Lung (tissue), 12 donors: ENCODE measurements around the gene GBP1. TPM values are rescaled to one million over a fixed set of nuclear protein-coding genes. Genes with fewer than 3 reads are reported as not detected.
"Not testable (repeated sequence)": the region's sequence is repeated elsewhere in the genome, so short reads cannot be mapped to it uniquely, and the experiment has no call there.

Source experiments
- ATAC-seq: fragments of 200-7000 bp; cut with Tn5 transposase; one replicate; pipeline ENCODE4 v1.9.1; 2020; ENCODE audit warnings: moderate number of reproducible peaks; ENCODE audit not compliant: insufficient read depth, low FRiP score
- DNase-seq, 3 donors: peaks; one replicate each; pipeline ENCODE4 v3.0.0-alpha.2; 2013 to 2017
- H3K27ac ChIP-seq, 2 donors: one replicate each; pipeline ENCODE4 v1.5.1; 2013; ENCODE audit warnings: mild to moderate bottlenecking in 2 of 2, moderate library complexity in 2 of 2, control low read depth in 1 of 2, inconsistent platforms in 1 of 2, low read depth in 1 of 2, low read length in 1 of 2
- H3K27me3 ChIP-seq, 3 donors: one replicate each; pipeline ENCODE4 v1.5.1; 2013; ENCODE audit warnings: low read length in 2 of 3; ENCODE audit not compliant: control insufficient read depth in 3 of 3, insufficient read depth in 3 of 3
- H3K36me3 ChIP-seq, 4 donors: one replicate each; pipeline ENCODE4 v1.5.1; 2013; ENCODE audit warnings: low read length in 4 of 4, mild to moderate bottlenecking in 1 of 4, moderate library complexity in 1 of 4; ENCODE audit not compliant: control insufficient read depth in 4 of 4, insufficient read depth in 4 of 4
- H3K4me1 ChIP-seq, 5 donors: one replicate each; pipeline ENCODE4 v1.5.1; 2013; ENCODE audit warnings: low read length in 5 of 5, mild to moderate bottlenecking in 2 of 5, moderate library complexity in 1 of 5; ENCODE audit not compliant: control insufficient read depth in 5 of 5, insufficient read depth in 5 of 5
- H3K4me3 ChIP-seq: one replicate; pipeline ENCODE4 v1.5.1; 2013; ENCODE audit warnings: mild to moderate bottlenecking, control low read depth, moderate library complexity
- H3K9ac ChIP-seq, 2 donors: one replicate each; pipeline ENCODE4 v1.5.1; 2013; ENCODE audit warnings: low read length in 2 of 2, control low read depth in 1 of 2; ENCODE audit not compliant: insufficient read depth in 1 of 2
- H3K9me3 ChIP-seq, 4 donors: one replicate each; pipeline ENCODE4 v1.5.1; 2013; ENCODE audit warnings: low read length in 3 of 4, mild to moderate bottlenecking in 1 of 4, moderate library complexity in 1 of 4; ENCODE audit not compliant: control insufficient read depth in 4 of 4, insufficient read depth in 3 of 4
- WGBS, 2 donors: extraction: QIAGEN DNeasy Blood & Tissue Kit; methylation state at CpG; one replicate each; pipeline ENCODE4 v1.1.7; 2013; 5-methylcytosine and 5-hydroxymethylcytosine counted together
- polyA plus RNA-seq, 2 donors: library from polyadenylated mRNA; stranded (reverse); fragments of 200-250 nt; gene quantifications; one replicate each; pipeline ENCODE4 v1.2.1, GENCODE V29; 2013
- total RNA-seq, 2 donors: library from RNA; depleted of rRNA in 1 of 2; stranded (reverse); fragments of >200 nt in 1 of 2; gene quantifications; one replicate each; pipeline ENCODE4 v1.2.1, GENCODE V29; 2014 to 2021
- TF ChIP-seq, protein P1 (sequence below): IDR thresholded peaks from 2 replicates; pipeline ENCODE4 v1.5.1; 2012; ENCODE audit warnings: mild to moderate bottlenecking; ENCODE audit errors: control extremely low read depth, extremely low read depth
- donor health status: control.
- donor health status: control.
- donor health status: Bipolar disorder and iron deficiency.
- donor health status: healthy.
- donor health status: DM: yes; HTN: yes; CAD: no.

The GBP1 gene
- total and polyA plus RNA-seq, 4 donors = 13.0 to 62.5 (median 44.6) TPM

DNA sequence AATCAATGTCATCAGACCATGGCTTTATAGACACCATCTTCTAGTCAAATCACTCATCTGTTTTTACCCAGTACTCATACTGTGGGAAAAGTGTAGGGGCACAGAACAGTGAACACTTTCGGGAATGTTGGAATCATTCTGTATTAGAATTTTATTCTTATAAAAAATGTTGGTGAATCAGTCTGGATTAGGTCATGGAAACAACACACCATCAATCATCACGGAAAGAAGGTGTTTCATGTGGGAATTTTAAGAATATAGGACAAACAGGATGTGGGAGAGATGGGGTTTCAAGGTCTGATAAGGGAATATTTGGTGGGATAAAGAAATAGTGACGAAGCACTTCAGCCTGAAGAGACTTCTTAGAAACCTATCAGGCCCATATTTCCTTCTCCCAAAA lies 17.3 kb downstream of the GBP1 start:
- Histone ChIP-seq H3K27ac (no peak overlapping the region), H3K27me3 (no peaks in the 10 kb centered on the region), H3K4me1 (peaks cover 0 to 2% (median 0%) of the 10 kb centered on the region in 5 donors), H3K9me3 (peaks cover 0 to 4% (median 2%) of the 10 kb centered on the region in 4 donors), H3K9ac (no peak overlapping the region), H3K36me3 (peaks cover 0 to 1% (median 0%) of the 10 kb centered on the region in 4 donors), H3K4me3 (no peak overlapping the region)
- no peak for ATAC-seq
- WGBS, 2 donors = 48 to 74% methylated on average over 3 of the region's 3 CpGs
- TF ChIP-seq, protein P1, sequence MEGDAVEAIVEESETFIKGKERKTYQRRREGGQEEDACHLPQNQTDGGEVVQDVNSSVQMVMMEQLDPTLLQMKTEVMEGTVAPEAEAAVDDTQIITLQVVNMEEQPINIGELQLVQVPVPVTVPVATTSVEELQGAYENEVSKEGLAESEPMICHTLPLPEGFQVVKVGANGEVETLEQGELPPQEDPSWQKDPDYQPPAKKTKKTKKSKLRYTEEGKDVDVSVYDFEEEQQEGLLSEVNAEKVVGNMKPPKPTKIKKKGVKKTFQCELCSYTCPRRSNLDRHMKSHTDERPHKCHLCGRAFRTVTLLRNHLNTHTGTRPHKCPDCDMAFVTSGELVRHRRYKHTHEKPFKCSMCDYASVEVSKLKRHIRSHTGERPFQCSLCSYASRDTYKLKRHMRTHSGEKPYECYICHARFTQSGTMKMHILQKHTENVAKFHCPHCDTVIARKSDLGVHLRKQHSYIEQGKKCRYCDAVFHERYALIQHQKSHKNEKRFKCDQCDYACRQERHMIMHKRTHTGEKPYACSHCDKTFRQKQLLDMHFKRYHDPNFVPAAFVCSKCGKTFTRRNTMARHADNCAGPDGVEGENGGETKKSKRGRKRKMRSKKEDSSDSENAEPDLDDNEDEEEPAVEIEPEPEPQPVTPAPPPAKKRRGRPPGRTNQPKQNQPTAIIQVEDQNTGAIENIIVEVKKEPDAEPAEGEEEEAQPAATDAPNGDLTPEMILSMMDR = no peak
- DNase-seq = no peak

DNA sequence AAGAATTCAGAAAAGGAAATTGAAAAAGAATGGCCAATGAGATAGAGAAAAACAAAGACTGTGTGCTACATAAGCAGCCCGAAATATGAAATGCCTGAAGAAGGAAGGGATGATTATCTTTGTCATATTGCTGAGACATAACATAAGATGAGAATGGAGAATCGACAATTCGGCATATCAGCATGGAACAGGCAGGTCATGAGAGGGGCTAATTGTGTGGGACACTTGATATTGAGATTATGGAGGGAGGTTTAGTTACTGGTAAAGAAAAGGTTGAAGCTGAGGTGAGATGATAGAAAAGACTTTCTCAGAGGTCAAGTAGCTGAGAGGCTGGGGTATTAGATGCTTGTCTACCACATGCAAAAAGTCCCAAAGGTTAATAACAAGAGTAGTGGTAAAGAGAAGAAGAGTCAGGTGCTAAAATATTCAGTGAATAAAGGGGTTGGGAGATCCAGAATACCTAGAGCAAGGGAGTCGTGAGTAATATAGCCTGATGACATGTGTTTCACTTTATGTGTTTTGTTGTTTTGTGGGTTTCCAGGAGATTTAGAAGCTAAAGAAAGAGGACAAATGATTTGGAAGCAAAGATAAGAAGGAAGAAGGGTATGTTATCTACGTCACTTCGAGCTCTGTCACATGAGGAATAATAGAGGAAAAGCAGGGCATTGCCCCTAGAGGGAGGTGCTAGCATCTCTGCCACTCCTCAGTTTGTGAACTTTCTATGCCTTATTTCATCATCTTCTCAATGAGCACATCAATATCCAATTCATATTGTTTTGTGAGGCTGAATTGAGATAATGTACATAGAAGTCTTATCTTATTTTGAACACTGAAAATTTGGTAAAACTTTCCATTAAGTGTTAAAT lies 18.5 kb downstream of the GBP1 start:
- not testable (repeated sequence) for H3K4me1 ChIP-seq, H3K9ac ChIP-seq, H3K36me3 ChIP-seq, H3K27me3 ChIP-seq, H3K27ac ChIP-seq, ATAC-seq, DNase-seq, H3K9me3 ChIP-seq, H3K4me3 ChIP-seq
- WGBS, 2 donors = 86 to 88% methylated on average over 6 of the region's 6 CpGs

- Histone ChIP-seq H3K4me3 (no peak overlapping the region), H3K9ac (no peak overlapping the region), H3K36me3 (no peaks in the 10 kb centered on the region), H3K9me3 (peaks cover 0 to 5% (median 2%) of the 10 kb centered on the region in 4 donors), H3K4me1 (no peaks in the 10 kb centered on the region), H3K27me3 (no peaks in the 10 kb centered on the region), H3K27ac (no peak overlapping the region)
- 69 to 88% methylated on average over 2 of the region's 2 CpGs for WGBS, 2 donors
- TF ChIP-seq, protein P1 = no peak
- DNase-seq (no peak), ATAC-seq (no peak)
These were observed 19.9 kb downstream of the GBP1 start for GRCh38 chr1:89044970-89045721.

GRCh38 chr1:89043940-89044339 lies 21.1 kb downstream of the GBP1 start:
- Histone ChIP-seq H3K9ac (no peak overlapping the region), H3K27me3 (no peaks in the 10 kb centered on the region), H3K9me3 (peaks cover 0 to 5% (median 2%) of the 10 kb centered on the region in 4 donors), H3K27ac (no peak overlapping the region), H3K4me1 (no peaks in the 10 kb centered on the region), H3K4me3 (no peak overlapping the region), H3K36me3 (no peaks in the 10 kb centered on the region)
- TF ChIP-seq, protein P1 = no peak
- 87 to 93% methylated on average over 4 to 5 of the region's 5 CpGs for WGBS, 2 donors
- ATAC-seq (no peak), DNase-seq (no peak)
